HepG2 (cell line): ENCODE data around the gene BTG3. TPM values are rescaled to one million over a fixed set of nuclear protein-coding genes. Genes with fewer than 3 reads are reported as not detected.
A peak's percentile ranks its signal among the peaks of the same experiment; 100 is the strongest.

ENCODE experiments used
- CBX5 ChIP-seq: sonication (generic); formaldehyde crosslinking; IDR thresholded peaks from 2 replicates; pipeline ENCODE4 v1.4.0; 2020; ENCODE audit warnings: missing genetic modification reagents, borderline replicate concordance
- CREM ChIP-seq, 2 experiments: sonication (generic) in 1 of 2; formaldehyde crosslinking in 1 of 2; IDR thresholded peaks; 2 replicates each; pipeline versions ENCODE4 v1.4.0 to v1.6.1; 2016 to 2020; ENCODE audit warnings: antibody characterized with exemption in 1 of 2, mild to moderate bottlenecking in 1 of 2, missing genetic modification reagents in 1 of 2
- ELF1 ChIP-seq: sonication (generic); formaldehyde crosslinking; IDR thresholded peaks from 2 replicates; pipeline ENCODE4 v1.4.0; 2020; ENCODE audit warnings: missing genetic modification reagents
- KAT2B ChIP-seq: fragments of 150-350 bp; IDR thresholded peaks from 2 replicates; pipeline ENCODE4 v1.6.1; 2014; ENCODE audit warnings: low read depth, low read length, borderline replicate concordance
- KDM5B ChIP-seq: sonication (generic); formaldehyde crosslinking; IDR thresholded peaks from 2 replicates; pipeline ENCODE4 v1.4.0; 2020; ENCODE audit warnings: missing genetic modification reagents, mild to moderate bottlenecking, borderline replicate concordance
- MAFK ChIP-seq, 2 experiments: IDR thresholded peaks in 1 of 2; conservative IDR thresholded peaks in 1 of 2; 2 replicates each; pipeline ENCODE4 v1.6.1; 2011; ENCODE audit warnings: improper control_type of control experiment in 2 of 2, low read length in 2 of 2
- MYNN ChIP-seq: sonication (generic); formaldehyde crosslinking; IDR thresholded peaks from 2 replicates; pipeline ENCODE4 v1.4.0; 2020; ENCODE audit warnings: mild to moderate bottlenecking, low read depth, missing genetic modification reagents
- PAX8 ChIP-seq: sonication (generic); formaldehyde crosslinking; IDR thresholded peaks from 2 replicates; pipeline ENCODE4 v1.8.0; 2022; ENCODE audit warnings: mild to moderate bottlenecking, missing genetic modification reagents, borderline replicate concordance
- SOX6 ChIP-seq, 2 experiments: fragments of 450-650 bp in 1 of 2; sonication (generic) in 1 of 2; formaldehyde crosslinking in 1 of 2; IDR thresholded peaks; 2 replicates each; pipeline versions ENCODE4 v1.4.0 to v1.6.1; 2017 to 2020; ENCODE audit warnings: antibody characterized with exemption in 1 of 2, mild to moderate bottlenecking in 1 of 2, missing genetic modification reagents in 1 of 2
- TCF7L2 ChIP-seq: IDR thresholded peaks from 2 replicates; pipeline ENCODE4 v1.6.1; 2011; ENCODE audit warnings: mild to moderate bottlenecking, low read depth, low read length, moderate library complexity
- ZEB1 ChIP-seq: IDR thresholded peaks from 2 replicates; pipeline ENCODE4 v1.6.1; 2012; ENCODE audit warnings: mild to moderate bottlenecking, low read depth, inconsistent platforms; ENCODE audit not compliant: insufficient replicate concordance
- ZFP37 ChIP-seq: sonication (generic); formaldehyde crosslinking; IDR thresholded peaks from 2 replicates; pipeline ENCODE4 v1.4.0; 2020; ENCODE audit warnings: missing genetic modification reagents, borderline replicate concordance
- ZMYM2 ChIP-seq: sonication (generic); formaldehyde crosslinking; IDR thresholded peaks from 2 replicates; pipeline ENCODE4 v1.8.0; 2022; ENCODE audit warnings: mild to moderate bottlenecking, missing genetic modification reagents
- polyA plus RNA-seq, 8 experiments: library from polyadenylated mRNA; depleted of rRNA in 3 of 8; stranded (reverse) in 7 of 8; unstranded in 1 of 8; fragments of >200 nt; fragmentation: Illumina TruSeq in 4 of 8; extraction: Trizol in 4 of 8; gene quantifications; 2 replicates each; pipeline versions ENCODE4 v1.2.1 to v1.2.3, GENCODE V29; 2011 to 2016; ENCODE audit warnings: low read depth in 4 of 8, missing spikeins in 1 of 8, mixed read lengths in 1 of 8; ENCODE audit not compliant: insufficient read depth in 1 of 8
- total RNA-seq, 5 experiments: library from RNA; depleted of rRNA; stranded (reverse); fragments of >200 nt; fragmentation: Illumina TruSeq; extraction: Trizol; gene quantifications; 2 replicates each; pipeline ENCODE4 v1.2.3, GENCODE V29; 2016; ENCODE audit warnings: low read depth in 1 of 5
- TF ChIP-seq, protein P1 (sequence below): IDR thresholded peaks from 2 replicates; pipeline ENCODE4 v1.6.1; 2012; ENCODE audit warnings: low read length, improper control_type of control experiment
- TF ChIP-seq, protein P2 (sequence below): fragments of 450-650 bp; IDR thresholded peaks from 2 replicates; pipeline ENCODE4 v1.6.1; 2017
- TF ChIP-seq, protein P3 (sequence below): sonication (generic); formaldehyde crosslinking; IDR thresholded peaks from 2 replicates; pipeline ENCODE4 v1.5.0; 2020; ENCODE audit warnings: mild to moderate bottlenecking, missing genetic modification reagents
- TF ChIP-seq, protein P4 (sequence below): IDR thresholded peaks from 2 replicates; pipeline ENCODE4 v1.6.1; 2012; ENCODE audit warnings: low read depth, low read length, improper control_type of control experiment
- TF ChIP-seq, protein P5 (sequence below): sonication (generic); formaldehyde crosslinking; conservative IDR thresholded peaks from 2 replicates; pipeline ENCODE4 v1.8.0; 2022; ENCODE audit warnings: low read depth, missing genetic modification reagents

BTG3 gene
- total and polyA plus RNA-seq, 2 of the 13 experiments (the other 11 are each of a cell fraction or from before 2014, with no cell fraction given) = 13.9 to 27.4 TPM

DNA sequence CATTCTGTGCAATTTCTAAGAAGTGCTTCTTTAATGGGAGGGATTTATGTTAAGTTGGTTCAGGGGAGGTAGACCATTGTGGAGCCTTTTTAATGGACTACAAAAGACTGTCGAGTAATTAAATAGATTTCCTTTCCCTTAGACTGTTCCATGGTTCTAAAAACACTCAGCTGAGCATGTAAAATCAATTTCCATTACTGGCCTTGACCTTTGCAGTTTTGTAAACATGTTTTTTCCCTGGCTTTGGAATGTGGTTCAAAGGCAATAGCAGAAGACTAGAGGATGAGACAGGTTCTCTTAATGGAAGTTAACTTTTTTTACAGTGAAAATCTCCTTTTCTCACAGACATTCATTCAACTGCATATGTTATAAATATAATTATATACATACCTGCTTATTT, 37.6 kb upstream of the BTG3 start (continued):
- TF ChIP-seq ZMYM2 (CRISPR knock-in tag) = no peak
- TF ChIP-seq KDM5B (CRISPR knock-in tag) = no peak
- TF ChIP-seq CREM (IDR thresholded peaks at IDR 0.05) = no peak
- no peak for TF ChIP-seq CREM (CRISPR knock-in tag; IDR thresholded peaks at IDR 0.05)
- TF ChIP-seq, protein P1, sequence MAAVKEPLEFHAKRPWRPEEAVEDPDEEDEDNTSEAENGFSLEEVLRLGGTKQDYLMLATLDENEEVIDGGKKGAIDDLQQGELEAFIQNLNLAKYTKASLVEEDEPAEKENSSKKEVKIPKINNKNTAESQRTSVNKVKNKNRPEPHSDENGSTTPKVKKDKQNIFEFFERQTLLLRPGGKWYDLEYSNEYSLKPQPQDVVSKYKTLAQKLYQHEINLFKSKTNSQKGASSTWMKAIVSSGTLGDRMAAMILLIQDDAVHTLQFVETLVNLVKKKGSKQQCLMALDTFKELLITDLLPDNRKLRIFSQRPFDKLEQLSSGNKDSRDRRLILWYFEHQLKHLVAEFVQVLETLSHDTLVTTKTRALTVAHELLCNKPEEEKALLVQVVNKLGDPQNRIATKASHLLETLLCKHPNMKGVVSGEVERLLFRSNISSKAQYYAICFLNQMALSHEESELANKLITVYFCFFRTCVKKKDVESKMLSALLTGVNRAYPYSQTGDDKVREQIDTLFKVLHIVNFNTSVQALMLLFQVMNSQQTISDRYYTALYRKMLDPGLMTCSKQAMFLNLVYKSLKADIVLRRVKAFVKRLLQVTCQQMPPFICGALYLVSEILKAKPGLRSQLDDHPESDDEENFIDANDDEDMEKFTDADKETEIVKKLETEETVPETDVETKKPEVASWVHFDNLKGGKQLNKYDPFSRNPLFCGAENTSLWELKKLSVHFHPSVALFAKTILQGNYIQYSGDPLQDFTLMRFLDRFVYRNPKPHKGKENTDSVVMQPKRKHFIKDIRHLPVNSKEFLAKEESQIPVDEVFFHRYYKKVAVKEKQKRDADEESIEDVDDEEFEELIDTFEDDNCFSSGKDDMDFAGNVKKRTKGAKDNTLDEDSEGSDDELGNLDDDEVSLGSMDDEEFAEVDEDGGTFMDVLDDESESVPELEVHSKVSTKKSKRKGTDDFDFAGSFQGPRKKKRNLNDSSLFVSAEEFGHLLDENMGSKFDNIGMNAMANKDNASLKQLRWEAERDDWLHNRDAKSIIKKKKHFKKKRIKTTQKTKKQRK = no peak
- TF ChIP-seq, protein P2, sequence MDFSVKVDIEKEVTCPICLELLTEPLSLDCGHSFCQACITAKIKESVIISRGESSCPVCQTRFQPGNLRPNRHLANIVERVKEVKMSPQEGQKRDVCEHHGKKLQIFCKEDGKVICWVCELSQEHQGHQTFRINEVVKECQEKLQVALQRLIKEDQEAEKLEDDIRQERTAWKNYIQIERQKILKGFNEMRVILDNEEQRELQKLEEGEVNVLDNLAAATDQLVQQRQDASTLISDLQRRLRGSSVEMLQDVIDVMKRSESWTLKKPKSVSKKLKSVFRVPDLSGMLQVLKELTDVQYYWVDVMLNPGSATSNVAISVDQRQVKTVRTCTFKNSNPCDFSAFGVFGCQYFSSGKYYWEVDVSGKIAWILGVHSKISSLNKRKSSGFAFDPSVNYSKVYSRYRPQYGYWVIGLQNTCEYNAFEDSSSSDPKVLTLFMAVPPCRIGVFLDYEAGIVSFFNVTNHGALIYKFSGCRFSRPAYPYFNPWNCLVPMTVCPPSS = no peak
- TF ChIP-seq MYNN = no peak
- TF ChIP-seq, protein P3, sequence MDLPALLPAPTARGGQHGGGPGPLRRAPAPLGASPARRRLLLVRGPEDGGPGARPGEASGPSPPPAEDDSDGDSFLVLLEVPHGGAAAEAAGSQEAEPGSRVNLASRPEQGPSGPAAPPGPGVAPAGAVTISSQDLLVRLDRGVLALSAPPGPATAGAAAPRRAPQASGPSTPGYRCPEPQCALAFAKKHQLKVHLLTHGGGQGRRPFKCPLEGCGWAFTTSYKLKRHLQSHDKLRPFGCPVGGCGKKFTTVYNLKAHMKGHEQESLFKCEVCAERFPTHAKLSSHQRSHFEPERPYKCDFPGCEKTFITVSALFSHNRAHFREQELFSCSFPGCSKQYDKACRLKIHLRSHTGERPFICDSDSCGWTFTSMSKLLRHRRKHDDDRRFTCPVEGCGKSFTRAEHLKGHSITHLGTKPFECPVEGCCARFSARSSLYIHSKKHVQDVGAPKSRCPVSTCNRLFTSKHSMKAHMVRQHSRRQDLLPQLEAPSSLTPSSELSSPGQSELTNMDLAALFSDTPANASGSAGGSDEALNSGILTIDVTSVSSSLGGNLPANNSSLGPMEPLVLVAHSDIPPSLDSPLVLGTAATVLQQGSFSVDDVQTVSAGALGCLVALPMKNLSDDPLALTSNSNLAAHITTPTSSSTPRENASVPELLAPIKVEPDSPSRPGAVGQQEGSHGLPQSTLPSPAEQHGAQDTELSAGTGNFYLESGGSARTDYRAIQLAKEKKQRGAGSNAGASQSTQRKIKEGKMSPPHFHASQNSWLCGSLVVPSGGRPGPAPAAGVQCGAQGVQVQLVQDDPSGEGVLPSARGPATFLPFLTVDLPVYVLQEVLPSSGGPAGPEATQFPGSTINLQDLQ (CRISPR knock-in tag) = no peak
- TF ChIP-seq PAX8 (CRISPR knock-in tag) = no peak
- no peak for TF ChIP-seq ZFP37 (CRISPR knock-in tag)
- no peak for TF ChIP-seq SOX6 (IDR thresholded peaks at IDR 0.05)
- TF ChIP-seq SOX6 (CRISPR knock-in tag; IDR thresholded peaks at IDR 0.05) = 0 out of 2 replicates have a peak, but pooled peaks have one; percentile 12
- TF ChIP-seq MAFK (conservative IDR thresholded peaks at IDR 0.05 in 1 of 2, IDR thresholded peaks at IDR 0.05 in 1 of 2; ENCODE audit: low read length in 2 of 2) = no peak
- no peak for TF ChIP-seq ZEB1
- peak; percentile 40; the same call in 1 of the 2 replicates for TF ChIP-seq KAT2B
- TF ChIP-seq, protein P4, sequence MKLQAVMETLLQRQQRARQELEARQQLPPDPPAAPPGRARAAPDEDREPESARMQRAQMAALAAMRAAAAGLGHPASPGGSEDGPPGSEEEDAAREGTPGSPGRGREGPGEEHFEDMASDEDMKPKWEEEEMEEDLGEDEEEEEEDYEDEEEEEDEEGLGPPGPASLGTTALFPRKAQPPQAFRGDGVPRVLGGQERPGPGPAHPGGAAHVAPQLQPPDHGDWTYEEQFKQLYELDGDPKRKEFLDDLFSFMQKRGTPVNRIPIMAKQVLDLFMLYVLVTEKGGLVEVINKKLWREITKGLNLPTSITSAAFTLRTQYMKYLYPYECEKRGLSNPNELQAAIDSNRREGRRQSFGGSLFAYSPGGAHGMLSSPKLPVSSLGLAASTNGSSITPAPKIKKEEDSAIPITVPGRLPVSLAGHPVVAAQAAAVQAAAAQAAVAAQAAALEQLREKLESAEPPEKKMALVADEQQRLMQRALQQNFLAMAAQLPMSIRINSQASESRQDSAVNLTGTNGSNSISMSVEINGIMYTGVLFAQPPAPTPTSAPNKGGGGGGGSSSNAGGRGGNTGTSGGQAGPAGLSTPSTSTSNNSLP = peak; percentile 47; the same call in 1 of the 2 replicates
- TF ChIP-seq, protein P5, sequence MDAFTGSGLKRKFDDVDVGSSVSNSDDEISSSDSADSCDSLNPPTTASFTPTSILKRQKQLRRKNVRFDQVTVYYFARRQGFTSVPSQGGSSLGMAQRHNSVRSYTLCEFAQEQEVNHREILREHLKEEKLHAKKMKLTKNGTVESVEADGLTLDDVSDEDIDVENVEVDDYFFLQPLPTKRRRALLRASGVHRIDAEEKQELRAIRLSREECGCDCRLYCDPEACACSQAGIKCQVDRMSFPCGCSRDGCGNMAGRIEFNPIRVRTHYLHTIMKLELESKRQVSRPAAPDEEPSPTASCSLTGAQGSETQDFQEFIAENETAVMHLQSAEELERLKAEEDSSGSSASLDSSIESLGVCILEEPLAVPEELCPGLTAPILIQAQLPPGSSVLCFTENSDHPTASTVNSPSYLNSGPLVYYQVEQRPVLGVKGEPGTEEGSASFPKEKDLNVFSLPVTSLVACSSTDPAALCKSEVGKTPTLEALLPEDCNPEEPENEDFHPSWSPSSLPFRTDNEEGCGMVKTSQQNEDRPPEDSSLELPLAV = no peak
- TF ChIP-seq CBX5 = no peak
- no peak for TF ChIP-seq ELF1 (CRISPR knock-in tag)
- TF ChIP-seq TCF7L2 = no peak
